H1 (cell line): ENCODE measurements around the gene SMG7. TPM values are rescaled to one million over a fixed set of nuclear protein-coding genes. Genes with fewer than 3 reads are reported as not detected.
A peak's percentile ranks its signal among the peaks of the same experiment; 100 is the strongest.

ENCODE experiments used
- CTCF ChIA-PET: fragments of 300-600 bp; sonication (Branson Sonifier 250); formaldehyde crosslinking; loops from one replicate; lab custom pipeline; 2021; ENCODE audit not compliant: partially characterized antibody; lab: Charles Lee
- POLR2A ChIA-PET: fragments of 300-600 bp; sonication (Branson Sonifier 250); formaldehyde crosslinking; loops from one replicate; lab custom pipeline; 2021; ENCODE audit warnings: inconsistent platforms; ENCODE audit not compliant: partially characterized antibody; lab: Charles Lee
- DNase-seq, 2 experiments: peaks; one replicate each; pipeline versions ENCODE4 v3.0.0 to v3.0.0-alpha.2; 2010 to 2022; ENCODE audit warnings: low spot score in 2 of 2, low read depth in 1 of 2, mixed read lengths in 1 of 2
- FAIRE-seq: peaks from 2 replicates; lab custom pipeline; 2011; peaks lifted over from hg19 to GRCh38; lab: Jason Lieb, UNC
- H2AFZ ChIP-seq: 2 replicates; pipeline ENCODE4 v1.8.1; 2012; ENCODE audit warnings: low read length, inconsistent platforms
- H2AK5ac ChIP-seq: 2 replicates; pipeline ENCODE4 v1.6.1; 2013; ENCODE audit warnings: low read depth, low read length
- H2BK120ac ChIP-seq: replicated peaks from 2 replicates; pipeline ENCODE3; 2013; ENCODE audit warnings: low read depth, low read length, inconsistent platforms
- H2BK12ac ChIP-seq: 2 replicates; pipeline ENCODE4 v1.6.1; 2013; ENCODE audit warnings: low read depth, low read length
- H2BK15ac ChIP-seq: 2 replicates; pipeline ENCODE4 v1.6.1; 2013; ENCODE audit warnings: low read length
- H2BK20ac ChIP-seq: 2 replicates; pipeline ENCODE4 v1.6.1; 2013; ENCODE audit warnings: low read length
- H2BK5ac ChIP-seq: 2 replicates; pipeline ENCODE4 v1.6.1; 2013; ENCODE audit warnings: low read depth, low read length
- H3K14ac ChIP-seq: 2 replicates; pipeline ENCODE4 v1.6.1; 2013; ENCODE audit warnings: inconsistent platforms; ENCODE audit not compliant: insufficient read length
- H3K18ac ChIP-seq: 2 replicates; pipeline ENCODE4 v1.6.1; 2013; ENCODE audit warnings: low read length; ENCODE audit errors: extremely low read depth
- H3K23ac ChIP-seq: 2 replicates; pipeline ENCODE4 v1.6.1; 2013; ENCODE audit warnings: inconsistent platforms; ENCODE audit not compliant: insufficient read length
- H3K23me2 ChIP-seq: 2 replicates; pipeline ENCODE4 v1.6.1; 2013; ENCODE audit warnings: low read depth, low read length
- H3K27ac ChIP-seq: 2 replicates; pipeline ENCODE4 v1.6.1; 2011; ENCODE audit warnings: low read depth, low read length, inconsistent platforms
- H3K27me3 ChIP-seq, 4 experiments: replicated peaks in 1 of 4; 1 replicate in 1 of 4; 2 replicates in 3 of 4; pipeline versions ENCODE4 v1.6.1 to v1.8.1; 2011 to 2013; ENCODE audit warnings: low read length in 3 of 4, mild to moderate bottlenecking in 3 of 4, inconsistent platforms in 2 of 4, mixed read lengths in 2 of 4, moderate library complexity in 1 of 4; ENCODE audit not compliant: control insufficient read depth in 3 of 4, insufficient read depth in 3 of 4; ENCODE audit errors: extremely low read depth in 1 of 4
- H3K36me3 ChIP-seq, 4 experiments: 2 replicates each; pipeline versions ENCODE4 v1.6.1 to v1.8.1; 2011 to 2013; ENCODE audit warnings: mild to moderate bottlenecking in 4 of 4, low read length in 3 of 4, moderate library complexity in 2 of 4, control low read depth in 1 of 4, inconsistent platforms in 1 of 4; ENCODE audit not compliant: insufficient read depth in 4 of 4, control insufficient read depth in 2 of 4
- H3K4ac ChIP-seq: replicated peaks from 2 replicates; pipeline ENCODE3; 2013; ENCODE audit warnings: low read length, low read depth, mixed read lengths, inconsistent platforms; ENCODE audit not compliant: insufficient read length
- H3K4me1 ChIP-seq, 4 experiments: replicated peaks in 1 of 4; 1 replicate in 1 of 4; 2 replicates in 3 of 4; pipeline versions ENCODE4 v1.6.1 to v1.8.1; 2011 to 2013; ENCODE audit warnings: low read length in 3 of 4, inconsistent platforms in 2 of 4, mixed read lengths in 1 of 4; ENCODE audit not compliant: insufficient read depth in 4 of 4, control insufficient read depth in 3 of 4
- H3K4me2 ChIP-seq, 2 experiments: 2 replicates each; pipeline versions ENCODE4 v1.6.1 to v1.8.1; 2011 to 2013; ENCODE audit warnings: low read depth in 2 of 2, low read length in 2 of 2, control low read depth in 1 of 2, inconsistent platforms in 1 of 2, mild to moderate bottlenecking in 1 of 2; ENCODE audit not compliant: insufficient read depth in 1 of 2
- H3K4me3 ChIP-seq, 4 experiments: fragments of 200-600, 300-600 bp in 1 of 4; sonication (generic), shearing (Covaris generic), sonication (Bioruptor Twin) in 1 of 4; 2 replicates each; pipeline versions ENCODE4 v1.5.1 to v1.8.1; 2011 to 2016; ENCODE audit warnings: low read length in 4 of 4, low read depth in 3 of 4, control low read depth in 2 of 4, inconsistent platforms in 2 of 4, mild to moderate bottlenecking in 2 of 4, mixed read lengths in 1 of 4, moderate library complexity in 1 of 4; ENCODE audit not compliant: insufficient read depth in 2 of 4; ENCODE audit errors: extremely low read depth in 1 of 4
- H3K56ac ChIP-seq: replicated peaks from 2 replicates; pipeline ENCODE3; 2013; ENCODE audit warnings: low read depth, mild to moderate bottlenecking, mixed read lengths, low read length, inconsistent platforms; ENCODE audit not compliant: insufficient read length
- H3K79me1 ChIP-seq: 2 replicates; pipeline ENCODE4 v1.6.1; 2013; ENCODE audit warnings: low read depth, low read length, control low read depth
- H3K79me2 ChIP-seq, 2 experiments: 2 replicates each; pipeline versions ENCODE4 v1.6.1 to v1.8.1; 2012 to 2013; ENCODE audit warnings: low read length in 2 of 2, mild to moderate bottlenecking in 2 of 2, inconsistent platforms in 1 of 2; ENCODE audit not compliant: insufficient read depth in 2 of 2, control insufficient read depth in 1 of 2
- H3K9ac ChIP-seq, 4 experiments: replicated peaks in 1 of 4; 1 replicate in 1 of 4; 2 replicates in 3 of 4; pipeline versions ENCODE4 v1.6.1 to v1.8.1; 2011 to 2013; ENCODE audit warnings: low read depth in 3 of 4, low read length in 3 of 4, control low read depth in 2 of 4, mild to moderate bottlenecking in 2 of 4, moderate library complexity in 2 of 4, inconsistent platforms in 1 of 4; ENCODE audit errors: extremely low read depth in 1 of 4
- H3K9me3 ChIP-seq, 2 experiments: 2 replicates each; pipeline versions ENCODE4 v1.6.1 to v1.8.1; 2012 to 2013; ENCODE audit warnings: mild to moderate bottlenecking in 2 of 2, moderate library complexity in 2 of 2, control low read depth in 1 of 2, inconsistent platforms in 1 of 2, low read depth in 1 of 2, low read length in 1 of 2, mixed read lengths in 1 of 2; ENCODE audit not compliant: insufficient read depth in 2 of 2
- H4K20me1 ChIP-seq, 2 experiments: replicated peaks in 1 of 2; 2 replicates each; pipeline versions ENCODE3 to v1.8.1; 2011 to 2013; ENCODE audit warnings: inconsistent platforms in 2 of 2, low read length in 2 of 2, mild to moderate bottlenecking in 1 of 2; ENCODE audit not compliant: insufficient read depth in 2 of 2, control insufficient read depth in 1 of 2
- H4K5ac ChIP-seq: 2 replicates; pipeline ENCODE4 v1.6.1; 2013; ENCODE audit warnings: low read length, low read depth, mixed read lengths, inconsistent platforms; ENCODE audit not compliant: insufficient read length
- H4K8ac ChIP-seq: 2 replicates; pipeline ENCODE4 v1.8.0; 2013; ENCODE audit warnings: mild to moderate bottlenecking, moderate library complexity, low read length, inconsistent platforms; ENCODE audit not compliant: insufficient read depth; ENCODE audit errors: extremely low read depth
- H4K91ac ChIP-seq: replicated peaks from 2 replicates; pipeline ENCODE3; 2013; ENCODE audit warnings: low read length, mixed read lengths, inconsistent platforms; ENCODE audit not compliant: insufficient read length
- BCL11A ChIP-seq, 2 experiments: IDR thresholded peaks; one replicate each; pipeline ENCODE4 v1.6.1; 2011; ENCODE audit warnings: low read depth in 2 of 2, low read length in 2 of 2, mild to moderate bottlenecking in 2 of 2
- BRCA1 ChIP-seq: IDR thresholded peaks from 2 replicates; pipeline ENCODE4 v1.6.1; 2012; ENCODE audit warnings: low read depth, low read length, improper control_type of control experiment
- GTF2F1 ChIP-seq: IDR thresholded peaks from 2 replicates; pipeline ENCODE4 v1.6.1; 2012; ENCODE audit warnings: low read depth, low read length, improper control_type of control experiment, borderline replicate concordance
- JUN ChIP-seq: IDR thresholded peaks from 2 replicates; pipeline ENCODE4 v1.6.1; 2011; ENCODE audit warnings: low read depth, mild to moderate bottlenecking, improper control_type of control experiment, low read length
- KDM5A ChIP-seq: fragments of 200-600 bp; IDR thresholded peaks from 2 replicates; pipeline ENCODE4 v1.7.1; 2012; ENCODE audit warnings: mild to moderate bottlenecking, low read length, inconsistent platforms, mixed read lengths
- RXRA ChIP-seq: IDR thresholded peaks from 2 replicates; pipeline ENCODE4 v1.6.1; 2011; ENCODE audit warnings: low read depth, mild to moderate bottlenecking, low read length, moderate library complexity; ENCODE audit not compliant: insufficient read depth
- SUZ12 ChIP-seq: fragments of 200-600 bp; sonication (generic); IDR thresholded peaks from 2 replicates; pipeline ENCODE4 v1.6.1; 2012; ENCODE audit warnings: mild to moderate bottlenecking, inconsistent platforms, low read length, moderate library complexity, mixed read lengths
- WGBS, 2 experiments: shearing (Covaris generic) in 1 of 2; methylation state at CpG; one replicate each; pipeline versions ENCODE4 v1.1.6 to v1.1.7; 2013 to 2015; ENCODE audit warnings: low lambda C conversion rate in 2 of 2, mixed read lengths in 2 of 2, inconsistent platforms in 1 of 2, low coverage in 1 of 2, missing lambda C conversion rate in 1 of 2; ENCODE audit not compliant: insufficient replicate concordance in 2 of 2, insufficient coverage in 1 of 2, insufficient read length in 1 of 2; ENCODE audit errors: extremely low coverage in 1 of 2, missing lambda C conversion rate in 1 of 2; 5-methylcytosine and 5-hydroxymethylcytosine counted together
- polyA plus RNA-seq, 7 experiments: library from polyadenylated mRNA; depleted of rRNA in 3 of 7; stranded (reverse) in 5 of 7; unstranded in 2 of 7; fragments of >200 nt in 5 of 7; fragments of 200-250 nt in 2 of 7; gene quantifications; 1 replicate in 5 of 7; 2 replicates in 1 of 7; 4 replicates in 1 of 7; pipeline versions ENCODE4 v1.2.1 to v1.2.3, GENCODE V29; 2011 to 2013; ENCODE audit warnings: missing spikeins in 2 of 7, mixed read lengths in 2 of 7
- total RNA-seq: library from RNA; stranded (reverse); fragmentation: NEBNext Ultra II Directional; extraction: Animal tissue kit (Norgen Biotek cat#: 25700); gene quantifications from 2 replicates; pipeline ENCODE4 v1.2.1, GENCODE V29; 2021
- TF ChIP-seq, protein P1 (sequence below): IDR thresholded peaks from 2 replicates; pipeline ENCODE4 v1.6.1; 2012; ENCODE audit warnings: inconsistent platforms

SMG7 gene
- total and polyA plus RNA-seq, 2 of the 8 experiments (the other 6 are each of a cell fraction or from before 2014, with no cell fraction given) = 39.3 to 65.6 TPM

DNA sequence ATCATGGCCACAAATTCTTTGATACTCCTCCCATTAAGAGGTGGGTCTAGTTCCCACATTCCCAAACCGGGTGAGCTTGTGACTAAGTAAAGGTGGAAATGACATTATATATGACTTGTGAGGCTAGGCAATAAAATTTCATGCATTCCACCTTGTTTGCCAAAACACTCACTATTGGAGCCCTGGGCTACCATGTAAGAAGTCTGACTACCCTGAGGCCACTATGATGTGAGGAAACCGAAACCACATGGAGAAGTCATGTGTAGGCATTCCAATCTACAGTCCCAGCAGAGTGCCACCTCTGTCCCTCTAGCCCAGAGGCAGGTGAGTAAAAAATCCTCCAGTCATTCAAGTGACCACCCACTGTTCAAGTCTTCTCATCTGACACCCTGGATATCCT lies 17.9 kb upstream of the SMG7 start:
- H3K79me2 ChIP-seq = no peaks in the 10 kb centered on the region
- no peak overlapping the region for H4K5ac ChIP-seq
- no peaks in the 10 kb centered on the region for H3K79me1 ChIP-seq
- H3K56ac ChIP-seq = no peak overlapping the region
- no peak overlapping the region for H3K4me2 ChIP-seq
- H2BK12ac ChIP-seq = no peak overlapping the region
- H3K18ac ChIP-seq = no peak overlapping the region
- no peaks in the 10 kb centered on the region for H3K4me1 ChIP-seq
- no peaks in the 10 kb centered on the region for H3K9me3 ChIP-seq
- DNase-seq (no peak), FAIRE-seq (no peak)
- peak overlapping the region; percentile 29 for H2BK120ac ChIP-seq
- ChIA-PET CTCF (interaction anchor here (1.0 kb wide), 1 partner anchor 148 kb away, joined by 3 read pairs; no protein-coding TSS in a partner anchor), POLR2A (no interaction called here)
- H3K14ac ChIP-seq = no peak overlapping the region
- H2AFZ ChIP-seq = 0 out of 2 replicates have a peak overlapping the region, but pooled peaks have one; percentile 40
- no peak overlapping the region for H3K9ac ChIP-seq
- H3K4ac ChIP-seq = no peak overlapping the region
- no peak overlapping the region for H4K91ac ChIP-seq
- no peak overlapping the region for H3K4me3 ChIP-seq
- H2AK5ac ChIP-seq = no peak overlapping the region
- no peak overlapping the region for H3K23ac ChIP-seq
- no peak overlapping the region for H2BK5ac ChIP-seq
- H3K23me2 ChIP-seq = no peaks in the 10 kb centered on the region
- H2BK20ac ChIP-seq = no peak overlapping the region
- no peaks in the 10 kb centered on the region for H3K27me3 ChIP-seq
- no peaks in the 10 kb centered on the region for H3K36me3 ChIP-seq
- no peak overlapping the region for H3K27ac ChIP-seq
- H4K20me1 ChIP-seq = no peaks in the 10 kb centered on the region
- H4K8ac ChIP-seq = no peak overlapping the region
- 92% methylated on average over 2 of the region's 2 CpGs; no CpG with 5 or more reads in 1 of the 2 experiments for WGBS, 2 experiments
- no peak overlapping the region for H2BK15ac ChIP-seq
- TF ChIP-seq GTF2F1 (no peak), RXRA (no peak), JUN (no peak), BCL11A (IDR thresholded peaks at IDR 0.05; ENCODE audit: low read depth in 2 of 2, low read length in 2 of 2) (no peak), KDM5A (no peak), BRCA1 (no peak), SUZ12 (no peak)
- TF ChIP-seq, protein P1, sequence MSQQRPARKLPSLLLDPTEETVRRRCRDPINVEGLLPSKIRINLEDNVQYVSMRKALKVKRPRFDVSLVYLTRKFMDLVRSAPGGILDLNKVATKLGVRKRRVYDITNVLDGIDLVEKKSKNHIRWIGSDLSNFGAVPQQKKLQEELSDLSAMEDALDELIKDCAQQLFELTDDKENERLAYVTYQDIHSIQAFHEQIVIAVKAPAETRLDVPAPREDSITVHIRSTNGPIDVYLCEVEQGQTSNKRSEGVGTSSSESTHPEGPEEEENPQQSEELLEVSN = no peak
